HepG2 (cell line): ENCODE results near the gene DHRS4L2. TPM values are rescaled to one million over a fixed set of nuclear protein-coding genes. Genes with fewer than 3 reads are reported as not detected.

ENCODE experiments used
- ARID2 ChIP-seq: sonication (generic); formaldehyde crosslinking; IDR thresholded peaks from 2 replicates; pipeline ENCODE4 v1.8.1; 2022; ENCODE audit warnings: mild to moderate bottlenecking, missing genetic modification reagents, borderline replicate concordance
- EHMT2 ChIP-seq: fragments of 200-600 bp; sonication (generic); IDR thresholded peaks from 2 replicates; pipeline ENCODE4 v1.7.0; 2017; ENCODE audit warnings: antibody characterized with exemption, low read depth, low read length, borderline replicate concordance
- FOXA3 ChIP-seq: IDR thresholded peaks from 2 replicates; pipeline ENCODE4 v1.6.1; 2016; ENCODE audit warnings: missing genetic modification reagents, missing compliant biosample characterization
- NFKB2 ChIP-seq: sonication (generic); formaldehyde crosslinking; IDR thresholded peaks from 2 replicates; pipeline ENCODE4 v1.4.0; 2020; ENCODE audit warnings: missing genetic modification reagents, borderline replicate concordance
- NR0B2 ChIP-seq: sonication (generic); formaldehyde crosslinking; IDR thresholded peaks from 2 replicates; pipeline ENCODE4 v1.4.0; 2020; ENCODE audit warnings: mild to moderate bottlenecking, missing genetic modification reagents
- STAG1 ChIP-seq: sonication (generic); formaldehyde crosslinking; IDR thresholded peaks from 2 replicates; pipeline ENCODE4 v1.4.0; 2020; ENCODE audit warnings: missing genetic modification reagents
- THAP7 ChIP-seq: sonication (generic); formaldehyde crosslinking; IDR thresholded peaks from 2 replicates; pipeline ENCODE4 v1.8.1; 2023; ENCODE audit warnings: mild to moderate bottlenecking, missing genetic modification reagents
- TOE1 ChIP-seq: sonication (generic); formaldehyde crosslinking; IDR thresholded peaks from 2 replicates; pipeline ENCODE4 v1.4.0; 2020; ENCODE audit warnings: mild to moderate bottlenecking, missing genetic modification reagents
- ZNF10 ChIP-seq: sonication (generic); formaldehyde crosslinking; IDR thresholded peaks from 2 replicates; pipeline ENCODE4 v1.4.0; 2020; ENCODE audit warnings: mild to moderate bottlenecking, low read depth, missing genetic modification reagents, borderline replicate concordance
- ZNF34 ChIP-seq: sonication (generic); formaldehyde crosslinking; IDR thresholded peaks from 2 replicates; pipeline ENCODE4 v1.4.0; 2020; ENCODE audit warnings: mild to moderate bottlenecking, missing genetic modification reagents, borderline replicate concordance
- ZNF576 ChIP-seq: sonication (generic); formaldehyde crosslinking; IDR thresholded peaks from 2 replicates; pipeline ENCODE4 v1.4.0; 2020; ENCODE audit warnings: mild to moderate bottlenecking, missing genetic modification reagents
- ZNF614 ChIP-seq: IDR thresholded peaks from 2 replicates; pipeline ENCODE4 v1.6.1; 2018; ENCODE audit warnings: missing biosample characterization, missing genetic modification reagents, inconsistent platforms, borderline replicate concordance
- ZSCAN21 ChIP-seq: sonication (generic); formaldehyde crosslinking; IDR thresholded peaks from 2 replicates; pipeline ENCODE4 v1.8.0; 2022; ENCODE audit warnings: mild to moderate bottlenecking, missing genetic modification reagents, moderate library complexity, borderline replicate concordance
- polyA plus RNA-seq, 8 experiments: library from polyadenylated mRNA; depleted of rRNA in 3 of 8; stranded (reverse) in 7 of 8; unstranded in 1 of 8; fragments of >200 nt; fragmentation: Illumina TruSeq in 4 of 8; extraction: Trizol in 4 of 8; gene quantifications; 2 replicates each; pipeline versions ENCODE4 v1.2.1 to v1.2.3, GENCODE V29; 2011 to 2016; ENCODE audit warnings: low read depth in 4 of 8, missing spikeins in 1 of 8, mixed read lengths in 1 of 8; ENCODE audit not compliant: insufficient read depth in 1 of 8
- total RNA-seq, 5 experiments: library from RNA; depleted of rRNA; stranded (reverse); fragments of >200 nt; fragmentation: Illumina TruSeq; extraction: Trizol; gene quantifications; 2 replicates each; pipeline ENCODE4 v1.2.3, GENCODE V29; 2016; ENCODE audit warnings: low read depth in 1 of 5
- TF ChIP-seq, protein P1 (sequence below), 2 experiments: sonication (generic) in 1 of 2; formaldehyde crosslinking in 1 of 2; IDR thresholded peaks; 2 replicates each; pipeline versions ENCODE4 v1.6.1 to v1.9.0; 2014 to 2022; ENCODE audit warnings: antibody characterized with exemption in 1 of 2, borderline replicate concordance in 1 of 2, inconsistent platforms in 1 of 2, low read depth in 1 of 2, missing genetic modification reagents in 1 of 2

Gene DHRS4L2
- total and polyA plus RNA-seq, 2 of the 13 experiments (the other 11 are each of a cell fraction or from before 2014, with no cell fraction given), result 24.7 to 38.2 TPM

GRCh38 chr14:24013654-24014514, 25.2 kb downstream of the DHRS4L2 start (continued):
- TF ChIP-seq, protein P1, sequence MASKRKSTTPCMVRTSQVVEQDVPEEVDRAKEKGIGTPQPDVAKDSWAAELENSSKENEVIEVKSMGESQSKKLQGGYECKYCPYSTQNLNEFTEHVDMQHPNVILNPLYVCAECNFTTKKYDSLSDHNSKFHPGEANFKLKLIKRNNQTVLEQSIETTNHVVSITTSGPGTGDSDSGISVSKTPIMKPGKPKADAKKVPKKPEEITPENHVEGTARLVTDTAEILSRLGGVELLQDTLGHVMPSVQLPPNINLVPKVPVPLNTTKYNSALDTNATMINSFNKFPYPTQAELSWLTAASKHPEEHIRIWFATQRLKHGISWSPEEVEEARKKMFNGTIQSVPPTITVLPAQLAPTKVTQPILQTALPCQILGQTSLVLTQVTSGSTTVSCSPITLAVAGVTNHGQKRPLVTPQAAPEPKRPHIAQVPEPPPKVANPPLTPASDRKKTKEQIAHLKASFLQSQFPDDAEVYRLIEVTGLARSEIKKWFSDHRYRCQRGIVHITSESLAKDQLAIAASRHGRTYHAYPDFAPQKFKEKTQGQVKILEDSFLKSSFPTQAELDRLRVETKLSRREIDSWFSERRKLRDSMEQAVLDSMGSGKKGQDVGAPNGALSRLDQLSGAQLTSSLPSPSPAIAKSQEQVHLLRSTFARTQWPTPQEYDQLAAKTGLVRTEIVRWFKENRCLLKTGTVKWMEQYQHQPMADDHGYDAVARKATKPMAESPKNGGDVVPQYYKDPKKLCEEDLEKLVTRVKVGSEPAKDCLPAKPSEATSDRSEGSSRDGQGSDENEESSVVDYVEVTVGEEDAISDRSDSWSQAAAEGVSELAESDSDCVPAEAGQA (IDR thresholded peaks at IDR 0.05; ENCODE audit: low read depth), result no peak
- TF ChIP-seq, protein P1 (CRISPR knock-in tag; IDR thresholded peaks at IDR 0.05; ENCODE audit: borderline replicate concordance), result no peak
- TF ChIP-seq ZNF34 (0 out of 2 replicates have a peak, but pooled peaks have one; percentile 74), NFKB2 (no peak), ZSCAN21 (CRISPR knock-in tag) (no peak), FOXA3 (CRISPR knock-in tag) (peak; percentile 73), ZNF10 (CRISPR knock-in tag) (no peak), ZNF614 (CRISPR knock-in tag) (peak; percentile 87; the same call in 1 of the 2 replicates), TOE1 (CRISPR knock-in tag) (no peak; the same call in 1 of the 2 replicates), STAG1 (CRISPR knock-in tag) (peak; percentile 100), THAP7 (CRISPR knock-in tag) (no peak), NR0B2 (CRISPR knock-in tag) (no peak), EHMT2 (no peak), ARID2 (CRISPR knock-in tag) (no peak), ZNF576 (CRISPR knock-in tag) (no peak)
